ENCODE results near the gene EXOSC6.
"Not testable (repeated sequence)": the region's sequence is repeated elsewhere in the genome, so short reads cannot be mapped to it uniquely, and the experiment has no call there.

- not testable (repeated sequence) for TF ChIP-seq CTCF, EP300, POLR2A (IDR thresholded peaks at IDR 0.05)
These were observed 28.5 kb downstream of the EXOSC6 start for GRCh38 chr16:70223216-70223615.
